Measurements from ENCODE around the gene HMGN4. TPM values are rescaled to one million over a fixed set of nuclear protein-coding genes. Genes with fewer than 3 reads are reported as not detected.
"Not testable (repeated sequence)": the region's sequence is repeated elsewhere in the genome, so short reads cannot be mapped to it uniquely, and the experiment has no call there.

HMGN4 gene
- total RNA-seq, 2 experiments from 2014 or later, result 75.6 to 78.4 TPM

- DNase-seq, result peak; percentile 34
- CTCF ChIA-PET, result interaction anchor here (0.7 to 1.5 kb wide), 3 partner anchors 26 to 223 kb away, joined by 3 to 5 read pairs (median 3); no protein-coding TSS in a partner anchor
- ATAC-seq, result no peak
- H3K9me3 Mint-ChIP-seq (ENCODE audit: low read depth), result no peaks in the 10 kb centered on the region
- H3K36me3 Mint-ChIP-seq, result peaks cover 35% of the 10 kb centered on the region
- peaks cover 37% of the 10 kb centered on the region for H3K4me1 Mint-ChIP-seq
- H3K27ac Mint-ChIP-seq, result no peak overlapping the region
- H3K27me3 Mint-ChIP-seq, result no peaks in the 10 kb centered on the region
- H3K4me3 Mint-ChIP-seq, result no peak overlapping the region
These were observed 7.5 kb downstream of the HMGN4 start for GRCh38 chr6:26545627-26546026.

- Mint-ChIP-seq H3K4me1 (peaks cover 30% of the 10 kb centered on the region), H3K36me3 (peaks cover 29% of the 10 kb centered on the region)
- not testable (repeated sequence) for H3K27ac Mint-ChIP-seq; ATAC-seq; H3K27me3 Mint-ChIP-seq; H3K9me3 Mint-ChIP-seq (ENCODE audit: low read depth); H3K4me3 Mint-ChIP-seq; DNase-seq
- CTCF ChIA-PET, result interaction anchor here (0.8 to 1.3 kb wide), 4 partner anchors 10 to 48 kb away, joined by 3 read pairs; no protein-coding TSS in a partner anchor
These were observed 9.2 kb downstream of the HMGN4 start for GRCh38 chr6:26547363-26547762.

- DNase-seq (peak; percentile 64), ATAC-seq (peak; percentile 64)
- Mint-ChIP-seq H3K36me3 (peaks cover 13% of the 10 kb centered on the region), H3K27ac (peak overlapping the region; percentile 87), H3K4me1 (peaks cover 19% of the 10 kb centered on the region), H3K4me3 (peak overlapping the region; percentile 89), H3K27me3 (no peaks in the 10 kb centered on the region), H3K9me3 (ENCODE audit: low read depth) (no peaks in the 10 kb centered on the region)
- CTCF ChIA-PET, result interaction anchor here (1.3 to 8.6 kb wide), 3 partner anchors 11 to 209 kb away, joined by 3 to 60 read pairs (median 6); partner anchors contain the start of gene HMGN4
These were observed 12.3 kb downstream of the HMGN4 start for GRCh38 chr6:26550250-26550993.

- H3K27ac Mint-ChIP-seq, result no peak overlapping the region
- peak; percentile 36 for DNase-seq
- H3K4me3 Mint-ChIP-seq, result no peak overlapping the region
- ATAC-seq, result no peak
- H3K27me3 Mint-ChIP-seq, result no peaks in the 10 kb centered on the region
- H3K36me3 Mint-ChIP-seq, result no peaks in the 10 kb centered on the region
- H3K4me1 Mint-ChIP-seq, result peaks cover 30% of the 10 kb centered on the region
- no peaks in the 10 kb centered on the region for H3K9me3 Mint-ChIP-seq (ENCODE audit: low read depth)
- CTCF ChIA-PET, result interaction anchor here (1.0 to 8.6 kb wide), 2 partner anchors 13 to 64 kb away, joined by 3 to 60 read pairs; partner anchors contain the start of gene HMGN4
These were observed 14.0 kb downstream of the HMGN4 start for GRCh38 chr6:26552205-26552604.

- Mint-ChIP-seq H3K27ac (no peak overlapping the region), H3K4me1 (peaks cover 30% of the 10 kb centered on the region), H3K27me3 (no peaks in the 10 kb centered on the region), H3K9me3 (ENCODE audit: low read depth) (no peaks in the 10 kb centered on the region), H3K4me3 (no peak overlapping the region), H3K36me3 (no peaks in the 10 kb centered on the region)
- DNase-seq (peak; percentile 30), ATAC-seq (no peak)
- CTCF ChIA-PET, result interaction anchor here (1.0 to 8.6 kb wide), 7 partner anchors 14 to 282 kb away, joined by 3 to 60 read pairs (median 5); partner anchors contain the start of gene HMGN4
These were observed 14.5 kb downstream of the HMGN4 start for GRCh38 chr6:26552640-26553188.

GRCh38 chr6:26553264-26553634 lies 15.1 kb downstream of the HMGN4 start:
- CTCF ChIA-PET, result interaction anchor here (0.6 to 8.6 kb wide), 11 partner anchors 11 to 282 kb away, joined by 3 to 60 read pairs (median 5); partner anchors contain the start of gene HMGN4
- Mint-ChIP-seq H3K9me3 (ENCODE audit: low read depth) (no peaks in the 10 kb centered on the region), H3K27ac (no peak overlapping the region), H3K4me3 (no peak overlapping the region), H3K4me1 (peaks cover 30% of the 10 kb centered on the region), H3K36me3 (no peaks in the 10 kb centered on the region), H3K27me3 (no peaks in the 10 kb centered on the region)
- DNase-seq (peak; percentile 85), ATAC-seq (peak; percentile 60)

- DNase-seq, result peak; percentile 90
- CTCF ChIA-PET, result interaction anchor here (0.6 to 8.6 kb wide), 13 partner anchors 10 to 283 kb away, joined by 3 to 60 read pairs (median 6); partner anchors contain the start of gene HMGN4
- Mint-ChIP-seq H3K36me3 (no peaks in the 10 kb centered on the region), H3K27ac (no peak overlapping the region), H3K9me3 (ENCODE audit: low read depth) (no peaks in the 10 kb centered on the region), H3K4me1 (peaks cover 30% of the 10 kb centered on the region), H3K4me3 (no peak overlapping the region), H3K27me3 (no peaks in the 10 kb centered on the region)
- ATAC-seq, result peak; percentile 63
These were observed 15.7 kb downstream of the HMGN4 start for GRCh38 chr6:26553635-26554446.

- DNase-seq (no peak), ATAC-seq (peak; percentile 1)
- Mint-ChIP-seq H3K27ac (no peak overlapping the region), H3K4me1 (peaks cover 30% of the 10 kb centered on the region), H3K36me3 (no peaks in the 10 kb centered on the region), H3K27me3 (no peaks in the 10 kb centered on the region), H3K4me3 (no peak overlapping the region), H3K9me3 (ENCODE audit: low read depth) (no peaks in the 10 kb centered on the region)
- CTCF ChIA-PET, result interaction anchor here (1.0 to 8.6 kb wide), 8 partner anchors 10 to 232 kb away, joined by 3 to 60 read pairs (median 6); partner anchors contain the start of gene HMGN4
These were observed 16.2 kb downstream of the HMGN4 start for GRCh38 chr6:26554447-26554696.

GRCh38 chr6:26554697-26555504 lies 16.7 kb downstream of the HMGN4 start:
- DNase-seq (peak; percentile 77), ATAC-seq (peak; percentile 21)
- Mint-ChIP-seq H3K4me1 (peaks cover 26% of the 10 kb centered on the region), H3K27me3 (no peaks in the 10 kb centered on the region), H3K27ac (peak overlapping the region; percentile 24), H3K4me3 (peak overlapping the region; percentile 40), H3K9me3 (ENCODE audit: low read depth) (no peaks in the 10 kb centered on the region), H3K36me3 (no peaks in the 10 kb centered on the region)
- CTCF ChIA-PET, result interaction anchor here (0.9 to 8.6 kb wide), 6 partner anchors 14 to 233 kb away, joined by 3 to 60 read pairs (median 8); partner anchors contain the start of gene HMGN4

GRCh38 chr6:26555505-26556262 lies 17.5 kb downstream of the HMGN4 start:
- H3K27ac Mint-ChIP-seq, result peak overlapping the region; percentile 24
- no peaks in the 10 kb centered on the region for H3K27me3 Mint-ChIP-seq
- H3K4me3 Mint-ChIP-seq, result peak overlapping the region; percentile 40
- no peaks in the 10 kb centered on the region for H3K36me3 Mint-ChIP-seq
- DNase-seq (peak; percentile 40), ATAC-seq (no peak)
- CTCF ChIA-PET, result interaction anchor here (0.6 to 8.6 kb wide), 8 partner anchors 11 to 242 kb away, joined by 3 to 60 read pairs (median 4); partner anchors contain the start of gene HMGN4
- H3K9me3 Mint-ChIP-seq (ENCODE audit: low read depth), result no peaks in the 10 kb centered on the region
- peaks cover 19% of the 10 kb centered on the region for H3K4me1 Mint-ChIP-seq

- ATAC-seq, result no peak
- CTCF ChIA-PET, result interaction anchor here (1.1 to 8.6 kb wide), 5 partner anchors 10 to 53 kb away, joined by 3 to 60 read pairs (median 6); partner anchors contain the start of gene HMGN4
- Mint-ChIP-seq H3K36me3 (no peaks in the 10 kb centered on the region), H3K27me3 (no peaks in the 10 kb centered on the region), H3K4me3 (no peak overlapping the region), H3K9me3 (ENCODE audit: low read depth) (no peaks in the 10 kb centered on the region), H3K27ac (peak overlapping the region; percentile 15), H3K4me1 (peaks cover 15% of the 10 kb centered on the region)
- peak; percentile 63 for DNase-seq
These were observed 18.3 kb downstream of the HMGN4 start for GRCh38 chr6:26556263-26557070.

Data from activated CD8-positive, alpha-beta memory T cell treated with anti-CD3 and anti-CD28 coated beads, Interleukin-2, amount 10 ng/mL, durations not matched to agents 7 days and 5 days (primary cell).